NAMALWA (cell line): Measurements from ENCODE around the gene CEP70.

Experiments
- DNase-seq: peaks from one replicate; pipeline ENCODE4 v3.0.0-alpha.2; 2015; ENCODE audit warnings: low spot score

Gene CEP70

GRCh38 chr3:138451595-138452162, 142.4 kb downstream of the CEP70 start:
- no peak for DNase-seq

GRCh38 chr3:138450704-138451424, 143.2 kb downstream of the CEP70 start:
- DNase-seq: no peak

GRCh38 chr3:138450181-138450580, 143.9 kb downstream of the CEP70 start:
- no peak for DNase-seq

- DNase-seq: no peak
Observed at GRCh38 chr3:138449490-138449889, 144.6 kb downstream of the CEP70 start.

- no peak for DNase-seq
Observed at GRCh38 chr3:138448631-138449030, 145.4 kb downstream of the CEP70 start.

GRCh38 chr3:138445654-138446053, 148.4 kb downstream of the CEP70 start:
- no peak for DNase-seq

- no peak for DNase-seq
Observed at GRCh38 chr3:138445236-138445635, 148.8 kb downstream of the CEP70 start.
